Stimulated activated CD4-positive, alpha-beta T cell treated with anti-CD3 and anti-CD28 coated beads, Interleukin-12 subunit alpha, Interleukin-12 subunit beta, amount 100 ng/mL, for 4 hours (primary cell): Measurements from ENCODE around the gene GBX1.

Experiments used
- DNase-seq: peaks from one replicate; pipeline ENCODE4 v3.0.0-alpha.2; 2020

GBX1 gene

GRCh38 chr7:151167197-151167961 lies at the start of gene GBX1:
TSS of gene GBX1 (minus strand) at chr7:151167694. CDS start at chr7:151167548, 146 bp downstream.
- no peak for DNase-seq

DNA sequence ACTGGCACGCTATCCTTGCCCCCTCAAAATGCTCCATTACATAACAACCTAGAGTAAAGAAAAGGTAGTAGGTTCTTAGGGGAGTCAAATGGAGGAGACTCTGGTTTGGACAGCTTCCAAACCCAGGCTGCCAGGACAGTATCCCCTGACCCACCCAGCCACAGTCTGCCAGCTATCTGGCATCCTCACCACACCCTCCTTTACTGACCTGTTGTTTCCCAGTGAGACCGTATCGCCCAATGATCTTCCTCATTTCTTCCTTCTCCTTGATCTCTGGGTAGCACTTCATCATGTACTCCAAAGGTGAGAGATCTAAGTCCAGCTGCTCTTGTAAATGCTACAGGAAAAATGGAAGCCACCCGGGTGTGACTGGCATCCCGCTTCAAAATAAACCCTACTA lies 47.9 kb upstream of the GBX1 start:
- DNase-seq: no peak

- DNase-seq: no peak
These were observed 46.3 kb upstream of the GBX1 start for GRCh38 chr7:151213826-151214225.

DNA sequence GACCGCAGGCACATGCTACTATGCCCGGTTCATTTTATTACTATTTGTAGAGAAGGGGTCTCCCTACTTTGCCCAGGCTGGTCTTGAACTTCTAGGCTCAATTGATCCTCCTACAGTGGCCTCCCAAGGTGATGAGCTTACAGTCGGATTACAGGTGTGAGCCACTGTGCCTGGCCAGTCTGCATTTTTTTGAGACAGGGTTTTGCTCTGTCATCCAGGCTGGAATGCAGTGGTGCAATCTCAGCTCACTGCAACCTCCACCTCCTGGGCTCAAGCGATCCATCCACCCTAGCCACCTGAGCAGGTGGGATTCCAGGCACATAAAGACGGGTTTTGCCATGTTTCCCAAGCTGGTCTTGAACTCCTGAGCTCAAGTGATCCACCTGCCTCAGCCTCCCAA lies 45.1 kb upstream of the GBX1 start:
- DNase-seq: no peak

GRCh38 chr7:151211155-151211772 lies 43.8 kb upstream of the GBX1 start:
- DNase-seq: no peak

DNA sequence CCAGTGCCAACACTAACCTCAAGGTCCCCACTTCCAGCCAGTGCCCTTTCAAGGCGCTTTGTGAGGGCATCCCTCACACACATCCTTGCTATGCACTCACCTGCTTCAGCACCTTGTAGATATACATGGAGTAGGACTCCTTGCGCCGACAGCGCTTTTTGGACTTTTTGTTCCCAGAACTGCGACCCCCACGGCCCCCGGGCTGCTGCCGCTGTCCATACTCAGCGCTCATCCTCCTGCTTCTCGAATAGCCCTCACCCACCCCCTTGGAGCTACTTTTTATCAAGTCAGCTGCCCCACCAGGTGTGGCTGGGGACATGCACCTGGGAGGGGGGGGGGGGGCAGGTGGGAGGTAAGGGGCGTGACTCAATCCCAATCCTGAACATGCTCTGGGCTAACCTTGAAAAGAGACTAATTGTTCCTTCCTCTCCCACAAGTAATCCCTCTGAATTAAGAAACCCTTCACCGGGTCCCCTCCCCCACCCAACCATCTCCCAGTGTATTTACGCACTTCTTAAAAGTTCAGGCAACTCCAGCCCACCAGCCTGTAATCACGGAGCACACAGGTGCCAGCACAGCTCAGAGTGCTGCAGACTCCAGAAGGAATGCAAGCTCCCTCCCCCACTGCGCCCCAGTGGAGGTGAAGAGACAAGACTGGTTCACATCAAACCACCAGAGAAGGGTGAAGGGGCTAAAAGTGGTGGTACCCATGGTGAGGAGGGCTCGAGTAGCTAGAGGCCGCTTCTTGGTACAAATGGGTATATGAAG lies 42.8 kb upstream of the GBX1 start, which contains the start of gene H2BK1:
TSS of gene H2BK1 (minus strand) at position 402 of the 768 bp plus-strand sequence. CDS start at position 232, 170 bp downstream.
- DNase-seq: no peak

DNA sequence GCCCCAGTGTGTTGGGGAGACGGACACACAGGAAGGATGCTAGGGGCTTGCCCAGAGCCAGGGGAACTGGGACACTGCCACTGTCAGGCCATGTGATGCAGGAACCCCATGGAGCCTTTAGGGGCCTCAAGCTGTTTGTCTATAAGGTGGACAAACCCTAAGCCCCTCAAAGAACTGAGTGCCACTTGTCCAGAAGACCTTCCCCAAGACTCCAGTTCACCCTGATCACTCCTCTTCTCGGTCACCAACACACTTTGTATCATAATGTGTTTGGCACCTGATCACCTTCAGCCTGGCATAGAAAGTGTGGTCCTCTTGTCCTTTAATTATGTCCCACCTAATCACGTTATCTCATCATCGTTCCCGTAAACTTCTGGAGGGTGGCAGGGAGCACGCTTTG lies 42.1 kb upstream of the GBX1 start:
- no peak for DNase-seq

GRCh38 chr7:151208253-151208862 lies 40.9 kb upstream of the GBX1 start:
- DNase-seq: no peak

DNA sequence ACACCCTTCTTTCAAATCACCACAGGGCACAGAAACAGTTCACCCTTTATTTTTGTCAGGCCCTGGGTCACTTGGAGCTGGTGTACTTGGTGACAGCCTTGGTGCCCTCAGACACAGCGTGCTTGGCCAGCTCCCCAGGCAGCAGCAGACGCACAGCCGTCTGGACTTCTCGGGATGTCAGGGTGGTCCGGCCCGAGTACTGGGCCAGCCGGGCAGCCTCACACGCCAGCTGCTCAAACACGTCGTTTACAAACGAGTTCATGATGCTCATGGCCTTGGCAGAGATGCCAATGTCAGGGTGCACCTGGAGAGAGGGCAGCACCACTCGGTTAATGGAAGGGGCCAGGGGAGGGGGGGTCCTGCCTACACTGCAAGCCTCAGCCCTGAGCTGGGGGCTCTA lies 40.3 kb upstream of the GBX1 start:
- no peak for DNase-seq

DNA sequence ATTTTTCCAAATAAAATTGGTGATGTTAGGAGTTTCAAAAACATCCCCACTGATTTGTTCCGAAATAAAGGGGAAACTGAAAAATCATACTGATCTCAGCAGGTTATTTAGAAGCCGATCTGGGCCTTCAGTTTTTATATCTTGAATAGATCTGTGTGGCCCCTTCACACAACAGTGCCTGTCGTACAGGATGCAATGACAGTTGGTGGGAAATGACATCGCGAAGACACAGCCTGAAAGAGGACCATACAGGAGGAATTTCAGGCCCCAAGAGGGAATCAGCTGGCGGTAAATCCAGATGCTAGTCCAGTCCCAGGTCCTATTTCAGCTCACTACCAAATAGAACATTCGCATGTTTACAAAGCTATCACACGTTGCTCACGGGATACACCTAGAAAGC lies 39.8 kb upstream of the GBX1 start:
- DNase-seq: no peak

GRCh38 chr7:151206914-151207313 lies 39.4 kb upstream of the GBX1 start:
- no peak for DNase-seq

DNA sequence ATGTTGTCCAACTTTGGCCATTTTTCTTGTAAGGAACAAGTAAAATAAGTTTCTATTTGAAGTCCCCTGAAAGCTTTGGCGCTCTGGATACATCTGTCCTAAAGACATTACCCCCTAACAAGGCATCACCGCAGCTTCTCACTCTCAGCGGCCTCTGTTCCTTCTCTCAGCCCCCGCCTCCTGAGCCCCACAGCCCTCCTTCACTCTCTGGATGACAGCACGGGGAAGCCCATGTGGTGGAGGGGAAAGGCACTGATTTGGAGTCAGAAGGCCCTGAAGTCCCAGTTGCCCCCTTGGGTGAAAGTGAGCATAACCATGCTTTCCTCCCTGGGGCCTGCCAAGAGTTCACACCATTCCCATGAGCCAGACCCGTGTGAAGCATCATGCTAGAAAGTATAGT lies 38.2 kb upstream of the GBX1 start:
- no peak for DNase-seq

- DNase-seq: no peak
These were observed 37.0 kb upstream of the GBX1 start for GRCh38 chr7:151204383-151205032.

DNA sequence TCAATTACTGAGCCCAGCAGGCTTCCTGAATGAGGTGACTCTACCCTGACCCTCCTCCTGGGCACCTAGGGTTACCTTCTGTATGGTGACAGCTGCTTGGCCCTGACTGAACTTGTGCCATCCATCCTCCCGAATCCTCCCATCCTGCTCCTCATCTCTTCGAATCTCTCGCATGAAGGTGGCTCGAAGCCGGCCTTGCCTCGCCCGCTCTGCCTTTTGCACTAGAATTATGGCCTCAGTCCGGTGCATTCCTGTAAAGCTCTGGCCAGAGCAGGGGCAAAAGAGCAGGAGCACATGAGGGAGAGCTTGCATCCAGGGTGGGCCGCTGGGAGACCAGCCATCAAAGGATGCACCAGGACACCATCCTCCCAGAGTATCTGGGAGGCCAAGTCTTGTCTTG lies 35.3 kb upstream of the GBX1 start:
- DNase-seq: no peak

DNA sequence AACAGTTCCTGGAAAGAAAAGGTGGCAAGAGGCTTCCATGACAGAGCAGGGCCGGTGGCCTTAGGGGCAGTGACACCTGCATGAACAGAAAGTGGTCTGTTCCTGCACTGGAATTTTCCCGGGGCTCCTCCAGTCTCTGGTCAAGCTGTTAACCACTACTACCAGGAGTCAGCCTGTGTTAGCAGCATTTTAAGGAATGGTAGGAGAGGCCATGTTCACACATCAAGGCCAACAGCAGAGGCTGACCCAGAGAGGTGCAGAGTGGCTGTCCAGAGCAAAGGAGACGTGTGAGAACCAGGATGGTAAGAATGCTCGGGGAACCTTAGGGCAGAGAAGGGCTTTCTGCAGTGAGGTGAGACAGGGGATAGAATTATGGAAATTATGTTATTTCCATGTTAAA lies 34.3 kb upstream of the GBX1 start:
- no peak for DNase-seq

DNA sequence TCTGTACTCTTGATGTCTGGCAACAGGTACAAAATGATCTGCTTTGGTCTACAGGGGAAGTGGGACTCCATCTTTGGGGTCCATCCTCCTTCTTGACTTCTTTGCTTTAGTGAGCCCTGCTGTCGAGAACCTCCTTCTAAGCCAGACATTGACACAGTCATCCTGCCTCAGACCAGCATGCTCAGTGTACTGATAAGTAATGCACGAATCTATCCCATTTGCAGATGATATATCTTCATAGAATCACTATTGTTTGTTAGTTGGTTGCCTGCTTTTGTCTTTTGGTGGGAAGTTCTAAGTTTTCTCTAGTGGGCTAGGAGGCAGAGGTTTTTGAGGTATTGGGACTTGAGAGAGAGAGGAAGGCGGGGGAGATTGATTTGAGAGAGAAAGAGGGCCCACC lies 33.9 kb upstream of the GBX1 start:
- DNase-seq: no peak

DNA sequence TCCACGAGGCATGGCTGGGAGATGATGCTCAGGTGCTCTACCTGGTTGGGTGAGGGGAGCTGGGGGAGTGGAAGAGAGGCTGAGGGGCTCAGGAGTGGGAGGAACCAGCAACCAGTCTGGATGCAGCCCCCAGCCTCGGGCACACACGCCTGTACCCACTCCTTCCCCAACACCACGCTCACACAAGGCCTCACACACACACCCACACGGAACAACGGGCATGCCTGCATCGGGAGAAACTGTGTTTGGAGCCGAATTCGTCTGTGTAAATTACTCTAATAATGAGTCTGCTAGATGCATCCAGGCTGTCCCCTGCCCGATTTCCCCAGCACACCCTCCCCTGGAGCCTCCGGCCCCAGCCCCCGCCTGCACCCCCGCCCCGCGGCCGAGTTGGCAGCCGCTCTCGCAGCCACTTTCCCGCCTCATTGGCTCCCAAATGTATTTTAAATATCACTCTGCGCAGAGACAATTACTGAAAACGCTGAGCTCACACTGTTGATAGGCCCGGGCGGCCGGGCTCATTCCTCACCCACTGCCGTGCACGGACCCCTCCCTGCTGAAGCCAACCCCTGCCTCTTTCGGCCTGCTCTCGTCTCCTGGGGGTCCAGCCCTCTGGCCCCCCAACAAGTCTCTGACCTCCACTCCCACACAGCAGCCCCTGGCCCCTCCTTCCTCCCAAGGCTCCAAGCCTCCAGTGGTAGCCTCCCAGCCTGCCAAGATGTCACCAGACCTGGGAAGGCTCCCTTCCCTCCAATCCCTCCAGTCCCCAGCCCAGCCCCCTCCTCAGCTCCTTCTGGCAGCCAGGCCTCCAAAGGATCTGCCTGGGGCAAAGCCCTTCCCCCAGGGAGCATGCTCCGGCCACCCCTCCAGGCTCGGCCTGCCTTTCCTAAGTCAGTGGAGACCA lies 31.7 kb upstream of the GBX1 start:
- no peak for DNase-seq

- DNase-seq: no peak
These were observed 30.4 kb upstream of the GBX1 start for GRCh38 chr7:151197932-151198331.

DNA sequence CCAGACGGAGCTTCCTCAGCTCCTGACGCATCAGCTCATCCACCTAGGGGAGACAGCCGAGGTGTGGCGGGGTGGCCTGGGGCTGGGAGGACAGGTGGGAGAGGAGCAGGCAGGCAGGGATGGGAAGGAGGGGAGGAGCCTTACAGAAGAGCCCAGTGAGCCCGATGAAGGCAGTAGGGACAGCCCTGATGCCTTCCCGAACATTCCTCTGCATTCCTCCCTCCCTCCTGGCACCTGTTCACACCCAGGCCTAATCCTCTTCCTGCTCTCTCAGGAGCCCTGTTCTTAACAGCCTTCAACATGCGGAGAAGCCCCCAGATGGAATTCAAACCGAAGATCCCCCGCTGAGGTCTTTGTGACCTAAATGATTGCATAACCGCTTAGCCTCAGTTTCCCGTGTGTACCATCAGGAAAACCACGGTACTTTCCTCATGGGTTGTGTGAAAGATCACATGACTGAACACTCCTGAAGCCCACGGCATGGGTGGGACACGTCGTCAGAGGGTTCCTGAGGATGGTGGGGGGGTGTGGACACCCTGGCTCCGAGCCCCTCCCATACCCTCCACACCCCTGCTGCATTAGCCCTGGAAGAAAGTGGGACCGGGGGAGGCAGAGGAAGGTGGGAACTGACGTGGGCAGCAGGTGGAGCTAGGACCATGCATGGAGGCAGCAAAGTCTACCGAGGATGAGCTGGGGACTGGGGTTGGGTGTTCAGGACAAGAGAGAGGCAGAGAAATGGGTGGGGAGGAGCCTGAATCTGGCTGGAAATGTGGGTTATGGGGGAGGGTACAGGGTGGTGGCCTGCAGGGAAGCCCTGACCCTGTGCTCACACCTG lies 28.3 kb upstream of the GBX1 start:
- DNase-seq: no peak

DNA sequence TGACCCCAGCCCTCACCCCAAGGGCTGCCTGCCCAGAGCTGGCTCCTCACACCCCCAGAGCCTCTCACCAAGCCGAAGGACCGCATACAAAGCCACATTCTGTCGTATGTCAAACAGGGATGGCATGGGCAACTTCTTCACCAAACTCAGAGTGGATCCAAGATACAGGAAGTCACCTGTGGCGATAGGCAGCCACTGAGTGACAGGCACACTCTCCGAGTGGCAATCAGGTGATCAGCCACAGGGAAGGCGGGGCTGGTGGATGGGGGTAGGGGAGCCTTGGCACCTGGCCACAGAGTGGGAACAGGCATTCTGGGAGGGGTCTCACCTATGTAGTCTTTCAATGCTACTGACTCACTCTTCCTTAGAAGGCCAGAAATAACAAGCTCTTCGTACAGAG lies 26.7 kb upstream of the GBX1 start:
- no peak for DNase-seq
